Fibroblast of skin of right quadriceps (primary cell): ENCODE data around the gene BTN1A1.
A peak's percentile ranks its signal among the peaks of the same experiment; 100 is the strongest.
"Not testable (repeated sequence)": the region's sequence is repeated elsewhere in the genome, so short reads cannot be mapped to it uniquely, and the experiment has no call there.

Experiments used
- DNase-seq: peaks from one replicate; pipeline ENCODE4 v3.0.0-alpha.2; 2013

BTN1A1 gene

GRCh38 chr6:26500102-26500501, at the start of gene BTN1A1:
Gene BTN1A1 (plus strand): TSS chr6:26500303. CDS start chr6:26501287, 984 bp downstream.
- DNase-seq, result no peak

GRCh38 chr6:26452631-26453235, 47.4 kb upstream of the BTN1A1 start:
- DNase-seq, result no peak

GRCh38 chr6:26454631-26455030, 45.5 kb upstream of the BTN1A1 start:
- peak; percentile 38 for DNase-seq

GRCh38 chr6:26455357-26455970, 44.6 kb upstream of the BTN1A1 start:
- DNase-seq, result peak; percentile 22

GRCh38 chr6:26457264-26457805, 42.8 kb upstream of the BTN1A1 start:
- no peak for DNase-seq

- peak; percentile 93 for DNase-seq
These were observed 42.1 kb upstream of the BTN1A1 start, which contains the start of gene BTN2A1 for GRCh38 chr6:26457806-26458688. Gene BTN2A1 (plus strand): TSS chr6:26457955. CDS start chr6:26458637, 682 bp downstream.

- no peak for DNase-seq
These were observed 40.9 kb upstream of the BTN1A1 start for GRCh38 chr6:26459023-26459810.

GRCh38 chr6:26461353-26461752, 38.8 kb upstream of the BTN1A1 start:
- not testable (repeated sequence) for DNase-seq

GRCh38 chr6:26464014-26464413, 36.1 kb upstream of the BTN1A1 start:
- no peak for DNase-seq

GRCh38 chr6:26464416-26465131, 35.5 kb upstream of the BTN1A1 start:
- no peak for DNase-seq

GRCh38 chr6:26465776-26466175, 34.3 kb upstream of the BTN1A1 start:
- no peak for DNase-seq

GRCh38 chr6:26468829-26469228, 31.3 kb upstream of the BTN1A1 start:
- no peak for DNase-seq

- no peak for DNase-seq
These were observed 29.5 kb upstream of the BTN1A1 start for GRCh38 chr6:26470643-26471042.

- DNase-seq, result no peak
These were observed 28.1 kb upstream of the BTN1A1 start for GRCh38 chr6:26471970-26472369.

- no peak for DNase-seq
These were observed 27.4 kb upstream of the BTN1A1 start for GRCh38 chr6:26472549-26473290.

GRCh38 chr6:26473429-26473757, 26.7 kb upstream of the BTN1A1 start:
- no peak for DNase-seq

GRCh38 chr6:26473758-26474438, 26.2 kb upstream of the BTN1A1 start:
- DNase-seq, result peak; percentile 97

- DNase-seq, result no peak
These were observed 25.6 kb upstream of the BTN1A1 start for GRCh38 chr6:26474439-26474881.

- DNase-seq, result no peak
These were observed 24.0 kb upstream of the BTN1A1 start for GRCh38 chr6:26475823-26476729.
